Vein endothelial cell (primary cell): ENCODE results near the gene FAM43B. TPM values are rescaled to one million over a fixed set of nuclear protein-coding genes. Genes with fewer than 3 reads are reported as not detected.

Source experiments
- total RNA-seq: library from RNA; depleted of rRNA; stranded (reverse); fragments of >200 nt; gene quantifications from 2 replicates; pipeline ENCODE4 v1.2.3, GENCODE V29; 2012

Gene FAM43B
- not detected in 2 replicates for total RNA-seq

GRCh38 chr1:20551945-20552727, at the start of gene FAM43B:
Gene FAM43B (plus strand): TSS chr1:20552573. CDS start chr1:20552974, 401 bp downstream.

GRCh38 chr1:20507564-20508410, 44.6 kb upstream of the FAM43B start, which contains the start of gene MUL1:
Gene MUL1 (minus strand): TSS chr1:20508151. CDS start chr1:20508024, 127 bp downstream.

GRCh38 chr1:20588634-20589225, 36.4 kb downstream of the FAM43B start, which contains the start of gene CDA:
Gene CDA (plus strand): TSS chr1:20589097. CDS start chr1:20589130, 33 bp downstream.

Other genes starting within 250 kb of the FAM43B start
- gene CAMK2N1, start 66.4 kb upstream of the FAM43B start, total RNA-seq: 3.3 and 7.1 TPM in 2 replicates
- 31.6 and 41.2 TPM in 2 replicates for gene MUL1, start 44.4 kb upstream of the FAM43B start, total RNA-seq
- 0.98 TPM in 1 of 2 replicates, not detected in the other for gene CDA, start 36.5 kb downstream of the FAM43B start, total RNA-seq
- gene PINK1, start 80.9 kb downstream of the FAM43B start, total RNA-seq: 29.2 and 48.7 TPM in 2 replicates
- 284 and 289 TPM in 2 replicates for gene DDOST, start 108.8 kb downstream of the FAM43B start, total RNA-seq
- 11.8 and 14.7 TPM in 2 replicates for gene KIF17, start 165.4 kb downstream of the FAM43B start, total RNA-seq
- gene SH2D5, start 180.1 kb downstream of the FAM43B start, total RNA-seq: 0.86 and 0.98 TPM in 2 replicates
- 244 and 251 TPM in 2 replicates for gene HP1BP3, start 234.7 kb downstream of the FAM43B start, total RNA-seq